Liver (tissue), 3 donors: Measurements from ENCODE around the gene XRCC6.
"Not testable (repeated sequence)": the region's sequence is repeated elsewhere in the genome, so short reads cannot be mapped to it uniquely, and the experiment has no call there.

Experiments
- EGR1 ChIP-seq, 2 donors: IDR thresholded peaks; 2 replicates each; pipeline ENCODE4 v1.6.1; 2016 to 2018; ENCODE audit warnings: antibody characterized with exemption in 2 of 2, low read depth in 2 of 2
- GABPA ChIP-seq, 2 donors: IDR thresholded peaks in 1 of 2; conservative IDR thresholded peaks in 1 of 2; 2 replicates each; pipeline ENCODE4 v1.6.1; 2016; ENCODE audit warnings: antibody characterized with exemption in 2 of 2, mild to moderate bottlenecking in 1 of 2, moderate library complexity in 1 of 2
- HNF4A ChIP-seq, 2 donors: conservative IDR thresholded peaks; 2 replicates each; pipeline ENCODE4 v1.6.1; 2016; ENCODE audit warnings: antibody characterized with exemption in 2 of 2, mild to moderate bottlenecking in 2 of 2
- JUND ChIP-seq, 2 donors: IDR thresholded peaks; 2 replicates each; pipeline ENCODE4 v1.6.1; 2016; ENCODE audit warnings: antibody characterized with exemption in 2 of 2
- NR2F2 ChIP-seq: IDR thresholded peaks from 2 replicates; pipeline ENCODE4 v1.6.1; 2016; ENCODE audit warnings: antibody characterized with exemption
- RAD21 ChIP-seq, 2 donors: IDR thresholded peaks; 2 replicates each; pipeline ENCODE4 v1.6.1; 2016; ENCODE audit warnings: antibody characterized with exemption in 2 of 2, mild to moderate bottlenecking in 2 of 2
- YY1 ChIP-seq: IDR thresholded peaks from 2 replicates; pipeline ENCODE4 v1.6.1; 2016; ENCODE audit warnings: antibody characterized with exemption, mild to moderate bottlenecking
- TF ChIP-seq, protein P1 (sequence below): fragments of 150-350 bp; IDR thresholded peaks from 2 replicates; pipeline ENCODE4 v1.5.1; 2017; ENCODE audit warnings: improper control_type of control experiment, low read depth, low read length; ENCODE audit not compliant: missing input control
- TF ChIP-seq, protein P2 (sequence below): IDR thresholded peaks from 2 replicates; pipeline ENCODE4 v1.6.1; 2016; ENCODE audit warnings: antibody characterized with exemption
- TF ChIP-seq, protein P3 (sequence below): IDR thresholded peaks from 2 replicates; pipeline ENCODE4 v1.6.1; 2016; ENCODE audit warnings: antibody characterized with exemption
- donor health status: healthy.
- donor health status: healthy.

DNA sequence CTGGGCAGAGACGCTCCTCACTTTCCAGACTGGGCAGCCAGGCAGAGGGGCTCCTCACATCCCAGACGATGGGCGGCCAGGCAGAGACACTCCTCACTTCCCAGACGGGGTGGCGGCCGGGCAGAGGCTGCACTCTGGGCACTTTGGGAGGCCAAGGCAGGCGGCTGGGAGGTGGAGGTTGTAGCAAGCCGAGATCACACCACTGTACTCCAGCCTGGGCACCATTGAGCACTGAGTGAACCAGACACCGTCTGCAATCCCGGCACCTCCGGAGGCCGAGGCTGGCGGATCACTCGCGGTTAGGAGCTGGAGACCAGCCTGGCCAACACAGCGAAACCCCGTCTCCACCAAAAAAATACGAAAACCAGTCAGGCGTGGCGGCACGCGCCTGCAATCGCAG lies 10.5 kb downstream of the XRCC6 start:
- TF ChIP-seq, protein P1, sequence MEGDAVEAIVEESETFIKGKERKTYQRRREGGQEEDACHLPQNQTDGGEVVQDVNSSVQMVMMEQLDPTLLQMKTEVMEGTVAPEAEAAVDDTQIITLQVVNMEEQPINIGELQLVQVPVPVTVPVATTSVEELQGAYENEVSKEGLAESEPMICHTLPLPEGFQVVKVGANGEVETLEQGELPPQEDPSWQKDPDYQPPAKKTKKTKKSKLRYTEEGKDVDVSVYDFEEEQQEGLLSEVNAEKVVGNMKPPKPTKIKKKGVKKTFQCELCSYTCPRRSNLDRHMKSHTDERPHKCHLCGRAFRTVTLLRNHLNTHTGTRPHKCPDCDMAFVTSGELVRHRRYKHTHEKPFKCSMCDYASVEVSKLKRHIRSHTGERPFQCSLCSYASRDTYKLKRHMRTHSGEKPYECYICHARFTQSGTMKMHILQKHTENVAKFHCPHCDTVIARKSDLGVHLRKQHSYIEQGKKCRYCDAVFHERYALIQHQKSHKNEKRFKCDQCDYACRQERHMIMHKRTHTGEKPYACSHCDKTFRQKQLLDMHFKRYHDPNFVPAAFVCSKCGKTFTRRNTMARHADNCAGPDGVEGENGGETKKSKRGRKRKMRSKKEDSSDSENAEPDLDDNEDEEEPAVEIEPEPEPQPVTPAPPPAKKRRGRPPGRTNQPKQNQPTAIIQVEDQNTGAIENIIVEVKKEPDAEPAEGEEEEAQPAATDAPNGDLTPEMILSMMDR = not testable (repeated sequence)
- TF ChIP-seq NR2F2; JUND (IDR thresholded peaks at IDR 0.05); YY1; EGR1 (IDR thresholded peaks at IDR 0.05; ENCODE audit: low read depth in 2 of 2); HNF4A (conservative IDR thresholded peaks at IDR 0.05); GABPA (IDR thresholded peaks at IDR 0.05 in 1 of 2, conservative IDR thresholded peaks at IDR 0.05 in 1 of 2); RAD21 (IDR thresholded peaks at IDR 0.05): not testable (repeated sequence)
- TF ChIP-seq, protein P2, sequence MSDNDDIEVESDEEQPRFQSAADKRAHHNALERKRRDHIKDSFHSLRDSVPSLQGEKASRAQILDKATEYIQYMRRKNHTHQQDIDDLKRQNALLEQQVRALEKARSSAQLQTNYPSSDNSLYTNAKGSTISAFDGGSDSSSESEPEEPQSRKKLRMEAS = not testable (repeated sequence)
- TF ChIP-seq, protein P3, sequence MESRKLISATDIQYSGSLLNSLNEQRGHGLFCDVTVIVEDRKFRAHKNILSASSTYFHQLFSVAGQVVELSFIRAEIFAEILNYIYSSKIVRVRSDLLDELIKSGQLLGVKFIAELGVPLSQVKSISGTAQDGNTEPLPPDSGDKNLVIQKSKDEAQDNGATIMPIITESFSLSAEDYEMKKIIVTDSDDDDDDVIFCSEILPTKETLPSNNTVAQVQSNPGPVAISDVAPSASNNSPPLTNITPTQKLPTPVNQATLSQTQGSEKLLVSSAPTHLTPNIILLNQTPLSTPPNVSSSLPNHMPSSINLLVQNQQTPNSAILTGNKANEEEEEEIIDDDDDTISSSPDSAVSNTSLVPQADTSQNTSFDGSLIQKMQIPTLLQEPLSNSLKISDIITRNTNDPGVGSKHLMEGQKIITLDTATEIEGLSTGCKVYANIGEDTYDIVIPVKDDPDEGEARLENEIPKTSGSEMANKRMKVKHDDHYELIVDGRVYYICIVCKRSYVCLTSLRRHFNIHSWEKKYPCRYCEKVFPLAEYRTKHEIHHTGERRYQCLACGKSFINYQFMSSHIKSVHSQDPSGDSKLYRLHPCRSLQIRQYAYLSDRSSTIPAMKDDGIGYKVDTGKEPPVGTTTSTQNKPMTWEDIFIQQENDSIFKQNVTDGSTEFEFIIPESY = not testable (repeated sequence)
